Prostate gland (tissue), 2 donors: ENCODE results near the gene SNAI1. TPM values are rescaled to one million over a fixed set of nuclear protein-coding genes. Genes with fewer than 3 reads are reported as not detected.

Source experiments
- DNase-seq: peaks from one replicate; pipeline ENCODE4 v3.0.0-alpha.2; 2019; ENCODE audit warnings: low spot score
- H3K27ac ChIP-seq, 2 donors: fragments of 200-600 bp; sonication (generic); 2 replicates each; pipeline ENCODE4 v1.5.1; 2017 to 2019
- H3K27me3 ChIP-seq: fragments of 200-600 bp; sonication (generic); replicated peaks from 2 replicates; pipeline ENCODE4 v1.5.1; 2019; ENCODE audit not compliant: insufficient read depth
- H3K36me3 ChIP-seq, 2 donors: fragments of 200-600 bp; sonication (generic); 1 replicate in 1 of 2; 2 replicates in 1 of 2; pipeline versions ENCODE4 v1.5.1 to v1.8.1; 2017 to 2019
- H3K4me1 ChIP-seq: fragments of 200-600 bp; sonication (generic); replicated peaks from 2 replicates; pipeline ENCODE4 v1.5.1; 2019
- H3K4me3 ChIP-seq, 2 donors: fragments of 200-600 bp; sonication (generic); 2 replicates each; pipeline ENCODE4 v1.5.1; 2017 to 2019
- H3K9me3 ChIP-seq: fragments of 200-600 bp; sonication (generic); 2 replicates; pipeline ENCODE4 v1.5.1; 2017
- POLR2A ChIP-seq: fragments of 450-650 bp; IDR thresholded peaks from one replicate; pipeline ENCODE4 v1.6.1; 2016; ENCODE audit warnings: antibody characterized with exemption, mild to moderate bottlenecking
- POLR2AphosphoS5 ChIP-seq: sonication (generic); formaldehyde crosslinking; IDR thresholded peaks from one replicate; pipeline ENCODE4 v1.6.1; 2017; ENCODE audit warnings: antibody characterized with exemption
- WGBS: methylation state at CpG from one replicate; pipeline ENCODE4 v1.1.5; 2018; 5-methylcytosine and 5-hydroxymethylcytosine counted together
- intact Hi-C: fragments of 100-400 bp; cut with DNase I; formaldehyde crosslinking; loops from one replicate; pipeline ENCODE4 v1.14.2; 2022
- total RNA-seq, 2 donors: library from RNA; depleted of rRNA; stranded (reverse); fragments of >200 nt; gene quantifications; one replicate each; pipeline ENCODE4 v1.1.0, GENCODE V29; 2016
- TF ChIP-seq, protein P1 (sequence below), 4 experiments: fragments of 200-600 bp in 2 of 4; fragments of 450-650 bp in 2 of 4; sonication (generic) in 2 of 4; IDR thresholded peaks; 1 replicate in 3 of 4; 2 replicates in 1 of 4; pipeline ENCODE4 v1.5.1; 2016 to 2019; ENCODE audit warnings: antibody characterized with exemption in 4 of 4, mild to moderate bottlenecking in 2 of 4, moderate library complexity in 2 of 4

Gene SNAI1
- total RNA-seq, 2 donors from 2014 or later, result 1.0 to 7.4 TPM

DNA sequence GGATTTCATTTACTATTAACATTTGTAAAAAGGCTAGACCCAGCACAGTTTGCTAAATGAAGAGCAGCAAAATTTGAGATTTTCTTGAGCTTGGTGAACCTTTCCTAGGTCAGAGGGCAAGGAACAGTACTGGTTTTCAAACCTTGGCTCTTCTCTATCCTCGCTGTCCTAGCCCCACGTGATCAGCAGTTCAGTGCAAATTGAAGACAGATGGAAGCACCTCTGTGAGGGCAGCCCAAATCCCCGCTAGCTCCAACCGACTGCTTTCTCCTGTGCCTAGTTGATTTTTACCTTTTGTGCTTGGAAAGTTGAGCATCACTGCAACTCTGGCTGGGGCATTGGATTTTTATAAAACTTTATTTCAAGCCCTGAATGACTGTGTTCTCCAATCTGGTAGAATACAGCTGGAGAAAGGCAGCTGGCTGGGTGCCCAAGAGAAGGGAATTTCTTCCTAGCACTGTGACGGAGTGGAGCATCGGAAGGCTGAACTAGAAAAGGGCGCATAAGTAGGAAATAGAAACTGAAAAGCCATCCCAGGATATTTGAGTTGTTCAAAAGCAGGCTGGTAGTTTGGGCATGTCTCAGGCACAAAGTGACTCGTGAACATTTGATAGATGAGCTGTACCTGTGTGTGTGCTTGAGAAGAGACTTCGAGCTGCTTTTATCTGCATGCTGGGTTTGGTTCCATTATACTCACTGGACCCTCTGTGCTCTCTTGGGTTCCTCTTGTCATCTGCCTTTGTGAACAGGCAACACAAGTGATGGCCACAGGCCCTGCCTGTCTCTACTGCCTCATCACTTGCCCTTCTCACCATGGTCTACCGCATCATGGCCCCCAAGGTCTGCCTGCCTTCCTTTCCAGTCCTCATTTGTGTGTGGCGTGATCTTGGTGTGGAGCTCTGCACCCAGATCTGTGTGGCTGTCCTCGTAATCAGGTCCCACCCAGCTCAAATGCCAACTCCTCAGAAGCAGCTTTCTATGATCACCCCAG is 44.3 kb upstream of the SNAI1 start:
- peak overlapping the region in 1 of 2 donors; percentile 95 for H3K4me3 ChIP-seq
- no peak for DNase-seq
- intact Hi-C loops, result no loop called here
- no peaks in the 10 kb centered on the region for H3K36me3 ChIP-seq
- no peaks in the 10 kb centered on the region for H3K9me3 ChIP-seq
- H3K27ac ChIP-seq, result peak overlapping the region in 1 of 2 donors; percentile 12
- H3K27me3 ChIP-seq, result no peaks in the 10 kb centered on the region
- H3K4me1 ChIP-seq, result peaks cover 19% of the 10 kb centered on the region
- TF ChIP-seq POLR2AphosphoS5, result no peak
- TF ChIP-seq, protein P1, sequence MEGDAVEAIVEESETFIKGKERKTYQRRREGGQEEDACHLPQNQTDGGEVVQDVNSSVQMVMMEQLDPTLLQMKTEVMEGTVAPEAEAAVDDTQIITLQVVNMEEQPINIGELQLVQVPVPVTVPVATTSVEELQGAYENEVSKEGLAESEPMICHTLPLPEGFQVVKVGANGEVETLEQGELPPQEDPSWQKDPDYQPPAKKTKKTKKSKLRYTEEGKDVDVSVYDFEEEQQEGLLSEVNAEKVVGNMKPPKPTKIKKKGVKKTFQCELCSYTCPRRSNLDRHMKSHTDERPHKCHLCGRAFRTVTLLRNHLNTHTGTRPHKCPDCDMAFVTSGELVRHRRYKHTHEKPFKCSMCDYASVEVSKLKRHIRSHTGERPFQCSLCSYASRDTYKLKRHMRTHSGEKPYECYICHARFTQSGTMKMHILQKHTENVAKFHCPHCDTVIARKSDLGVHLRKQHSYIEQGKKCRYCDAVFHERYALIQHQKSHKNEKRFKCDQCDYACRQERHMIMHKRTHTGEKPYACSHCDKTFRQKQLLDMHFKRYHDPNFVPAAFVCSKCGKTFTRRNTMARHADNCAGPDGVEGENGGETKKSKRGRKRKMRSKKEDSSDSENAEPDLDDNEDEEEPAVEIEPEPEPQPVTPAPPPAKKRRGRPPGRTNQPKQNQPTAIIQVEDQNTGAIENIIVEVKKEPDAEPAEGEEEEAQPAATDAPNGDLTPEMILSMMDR (IDR thresholded peaks at IDR 0.05), result no peak
- no peak for TF ChIP-seq POLR2A
- WGBS, result 57% methylated on average over 12 of the region's 12 CpGs

DNA sequence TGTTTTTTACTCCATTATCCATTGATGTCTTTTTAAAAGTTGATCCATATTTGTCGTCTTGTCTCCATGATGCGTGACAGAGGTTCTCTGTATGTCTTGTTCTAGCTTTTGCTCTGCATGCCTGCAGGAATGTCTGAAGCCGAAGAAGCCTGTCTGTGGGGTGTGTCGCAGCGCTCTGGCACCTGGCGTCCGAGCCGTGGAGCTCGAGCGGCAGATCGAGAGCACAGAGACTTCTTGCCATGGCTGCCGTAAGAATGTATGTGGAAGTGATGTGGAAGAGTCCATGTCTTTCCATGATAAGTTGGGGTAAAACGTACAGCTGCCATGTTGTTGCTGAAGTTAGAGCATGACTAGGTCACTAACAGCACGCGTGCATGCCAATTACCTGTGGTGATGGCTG is 41.3 kb upstream of the SNAI1 start:
- no peak overlapping the region for H3K4me3 ChIP-seq
- H3K27me3 ChIP-seq, result no peaks in the 10 kb centered on the region
- 92% methylated on average over 15 of the region's 15 CpGs for WGBS
- H3K36me3 ChIP-seq, result peaks cover 0 to 4% of the 10 kb centered on the region in 2 donors
- no peak overlapping the region for H3K27ac ChIP-seq
- DNase-seq, result no peak
- TF ChIP-seq, protein P1 (IDR thresholded peaks at IDR 0.05), result no peak
- TF ChIP-seq POLR2AphosphoS5 (no peak), POLR2A (no peak)
- intact Hi-C loops, result no loop called here
- H3K9me3 ChIP-seq, result no peaks in the 10 kb centered on the region
- peaks cover 19% of the 10 kb centered on the region for H3K4me1 ChIP-seq

DNA sequence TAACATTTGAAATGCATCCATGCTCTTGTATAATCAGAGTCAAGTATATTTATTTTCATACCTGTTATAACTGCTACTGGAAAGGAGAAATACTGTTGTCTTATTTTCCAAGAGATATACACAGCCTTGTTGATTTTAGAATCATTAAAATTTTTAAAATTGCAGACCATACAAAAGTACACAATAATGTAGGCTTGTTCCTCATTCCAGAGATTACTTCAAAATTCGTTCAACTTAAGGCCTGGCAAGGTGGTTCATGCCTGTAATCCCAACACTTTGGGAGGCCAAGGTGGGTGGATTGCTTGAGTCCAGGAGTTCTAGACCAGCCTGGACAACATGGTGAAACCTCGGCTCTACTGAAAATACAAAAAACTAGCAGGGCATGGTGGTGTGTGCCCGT is 40.5 kb upstream of the SNAI1 start:
- no peaks in the 10 kb centered on the region for H3K9me3 ChIP-seq
- peaks cover 17% of the 10 kb centered on the region for H3K4me1 ChIP-seq
- peaks cover 0 to 9% of the 10 kb centered on the region in 2 donors for H3K36me3 ChIP-seq
- no peaks in the 10 kb centered on the region for H3K27me3 ChIP-seq
- DNase-seq, result no peak
- H3K27ac ChIP-seq, result no peak overlapping the region
- TF ChIP-seq POLR2A (no peak), POLR2AphosphoS5 (no peak)
- TF ChIP-seq, protein P1 (IDR thresholded peaks at IDR 0.05), result no peak
- no peak overlapping the region for H3K4me3 ChIP-seq
- intact Hi-C loops, result no loop called here
- 69% methylated on average over 3 of the region's 3 CpGs for WGBS

DNA sequence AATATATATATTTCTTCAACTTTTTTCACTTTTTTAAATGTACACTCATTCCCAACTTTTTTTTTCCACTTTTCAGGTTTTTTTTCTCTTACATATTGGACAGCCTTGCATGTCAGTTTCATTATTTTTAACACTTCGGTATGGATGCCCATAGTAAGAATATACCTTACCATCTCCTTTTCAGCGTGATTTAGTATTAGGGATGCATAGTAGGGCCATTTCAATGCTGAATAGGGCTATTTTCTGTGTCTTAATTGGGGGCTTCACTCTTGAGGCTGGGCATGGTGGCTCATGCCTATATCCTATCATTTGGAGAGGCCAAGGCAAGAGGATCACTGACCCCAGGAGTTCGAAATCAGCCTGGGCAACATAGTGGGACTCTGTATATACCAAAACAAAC is 39.8 kb upstream of the SNAI1 start:
- peaks cover 13% of the 10 kb centered on the region for H3K4me1 ChIP-seq
- no peak for DNase-seq
- intact Hi-C loops, result no loop called here
- no peak overlapping the region for H3K27ac ChIP-seq
- TF ChIP-seq, protein P1 (IDR thresholded peaks at IDR 0.05), result no peak
- TF ChIP-seq POLR2A (no peak), POLR2AphosphoS5 (no peak)
- 95% methylated on average over 3 of the region's 3 CpGs for WGBS
- H3K36me3 ChIP-seq, result peaks cover 0 to 9% of the 10 kb centered on the region in 2 donors
- H3K4me3 ChIP-seq, result no peak overlapping the region
- no peaks in the 10 kb centered on the region for H3K27me3 ChIP-seq
- no peaks in the 10 kb centered on the region for H3K9me3 ChIP-seq
